Fibroblast of lung (primary cell): ENCODE data around the gene CFAP58. TPM values are rescaled to one million over a fixed set of nuclear protein-coding genes. Genes with fewer than 3 reads are reported as not detected.
A peak's percentile ranks its signal among the peaks of the same experiment; 100 is the strongest.

Experiments used
- DNase-seq, 2 donors: peaks; one replicate each; pipeline versions ENCODE4 v3.0.0 to v3.0.0-alpha.2; 2010; ENCODE audit warnings: low read depth in 2 of 2
- H2AFZ ChIP-seq: 2 replicates; pipeline ENCODE4 v1.5.1; 2012; ENCODE audit warnings: low read length, control low read depth, inconsistent platforms
- H3K27ac ChIP-seq: 2 replicates; pipeline ENCODE4 v1.5.1; 2011; ENCODE audit warnings: low read length, control low read depth; ENCODE audit not compliant: insufficient read depth
- H3K27me3 ChIP-seq: 2 replicates; pipeline ENCODE4 v1.5.1; 2011; ENCODE audit warnings: mild to moderate bottlenecking, low read length; ENCODE audit not compliant: control insufficient read depth, insufficient read depth
- H3K36me3 ChIP-seq: 2 replicates; pipeline ENCODE4 v1.5.1; 2011; ENCODE audit warnings: low read length; ENCODE audit not compliant: control insufficient read depth, insufficient read depth
- H3K4me1 ChIP-seq: 2 replicates; pipeline ENCODE4 v1.5.1; 2011; ENCODE audit warnings: low read length; ENCODE audit not compliant: control insufficient read depth, insufficient read depth; ENCODE audit errors: extremely low read depth
- H3K4me2 ChIP-seq: 2 replicates; pipeline ENCODE4 v1.5.1; 2011; ENCODE audit warnings: low read length, control low read depth; ENCODE audit not compliant: insufficient read depth; ENCODE audit errors: extremely low read depth
- H3K4me3 ChIP-seq, 4 experiments: fragments of 200-600 bp in 1 of 4; sonication (generic) in 1 of 4; replicated peaks in 1 of 4; 2 replicates each; pipeline ENCODE4 v1.5.1; 2011 to 2016; ENCODE audit warnings: low read length in 4 of 4, low read depth in 3 of 4, mild to moderate bottlenecking in 3 of 4, control low read depth in 2 of 4, inconsistent platforms in 1 of 4, mixed read lengths in 1 of 4; ENCODE audit not compliant: insufficient read depth in 1 of 4; ENCODE audit errors: control extremely low read depth in 1 of 4
- H3K79me2 ChIP-seq: 2 replicates; pipeline ENCODE4 v1.5.1; 2012; ENCODE audit warnings: mild to moderate bottlenecking, low read length, inconsistent platforms; ENCODE audit not compliant: control insufficient read depth, insufficient read depth
- H3K9ac ChIP-seq: 2 replicates; pipeline ENCODE4 v1.5.1; 2011; ENCODE audit warnings: mild to moderate bottlenecking, low read length, control low read depth; ENCODE audit not compliant: insufficient read depth
- H3K9me3 ChIP-seq: 2 replicates; pipeline ENCODE4 v1.5.1; 2012; ENCODE audit warnings: low read depth, low read length; ENCODE audit not compliant: control insufficient read depth, insufficient read depth
- H4K20me1 ChIP-seq: 2 replicates; pipeline ENCODE4 v1.5.1; 2011; ENCODE audit warnings: low read length; ENCODE audit not compliant: control insufficient read depth, insufficient read depth; ENCODE audit errors: extremely low read depth
- EZH2 ChIP-seq: IDR thresholded peaks from 2 replicates; pipeline ENCODE4 v1.5.1; 2012; ENCODE audit warnings: low read length, control low read depth, mild to moderate bottlenecking; ENCODE audit errors: missing control alignments
- polyA plus RNA-seq, 2 donors: library from polyadenylated mRNA; depleted of rRNA in 1 of 2; stranded (reverse) in 1 of 2; unstranded in 1 of 2; fragments of >200 nt; gene quantifications; 2 replicates each; pipeline ENCODE4 v1.2.1, GENCODE V29; 2011 to 2012; ENCODE audit warnings: missing spikeins in 1 of 2
- total RNA-seq: library from RNA; depleted of rRNA; stranded (reverse); fragments of >200 nt; gene quantifications from 2 replicates; pipeline ENCODE4 v1.2.1, GENCODE V29; 2014
- TF ChIP-seq, protein P1 (sequence below), 2 donors: IDR thresholded peaks in 1 of 2; conservative IDR thresholded peaks in 1 of 2; 1 replicate in 1 of 2; 2 replicates in 1 of 2; pipeline ENCODE4 v1.5.1; 2011 to 2012; ENCODE audit warnings: low read length in 2 of 2, control low read depth in 1 of 2, inconsistent platforms in 1 of 2, low read depth in 1 of 2, mild to moderate bottlenecking in 1 of 2

CFAP58 gene
- total and polyA plus RNA-seq, 2 donors (not counting 1 experiment from before 2014, with no cell fraction given), result 0.33 to 0.42 TPM

GRCh38 chr10:104396581-104396980, 42.9 kb downstream of the CFAP58 start:
- Histone ChIP-seq H3K27me3 (no peaks in the 10 kb centered on the region), H3K9me3 (no peaks in the 10 kb centered on the region), H4K20me1 (no peaks in the 10 kb centered on the region), H3K79me2 (no peaks in the 10 kb centered on the region), H3K4me1 (no peaks in the 10 kb centered on the region), H3K36me3 (no peaks in the 10 kb centered on the region), H3K9ac (no peak overlapping the region), H2AFZ (no peak overlapping the region), H3K27ac (no peak overlapping the region), H3K4me2 (no peak overlapping the region), H3K4me3 (no peak overlapping the region)
- DNase-seq, result no peak
- no peak for TF ChIP-seq EZH2
- TF ChIP-seq, protein P1, sequence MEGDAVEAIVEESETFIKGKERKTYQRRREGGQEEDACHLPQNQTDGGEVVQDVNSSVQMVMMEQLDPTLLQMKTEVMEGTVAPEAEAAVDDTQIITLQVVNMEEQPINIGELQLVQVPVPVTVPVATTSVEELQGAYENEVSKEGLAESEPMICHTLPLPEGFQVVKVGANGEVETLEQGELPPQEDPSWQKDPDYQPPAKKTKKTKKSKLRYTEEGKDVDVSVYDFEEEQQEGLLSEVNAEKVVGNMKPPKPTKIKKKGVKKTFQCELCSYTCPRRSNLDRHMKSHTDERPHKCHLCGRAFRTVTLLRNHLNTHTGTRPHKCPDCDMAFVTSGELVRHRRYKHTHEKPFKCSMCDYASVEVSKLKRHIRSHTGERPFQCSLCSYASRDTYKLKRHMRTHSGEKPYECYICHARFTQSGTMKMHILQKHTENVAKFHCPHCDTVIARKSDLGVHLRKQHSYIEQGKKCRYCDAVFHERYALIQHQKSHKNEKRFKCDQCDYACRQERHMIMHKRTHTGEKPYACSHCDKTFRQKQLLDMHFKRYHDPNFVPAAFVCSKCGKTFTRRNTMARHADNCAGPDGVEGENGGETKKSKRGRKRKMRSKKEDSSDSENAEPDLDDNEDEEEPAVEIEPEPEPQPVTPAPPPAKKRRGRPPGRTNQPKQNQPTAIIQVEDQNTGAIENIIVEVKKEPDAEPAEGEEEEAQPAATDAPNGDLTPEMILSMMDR (conservative IDR thresholded peaks at IDR 0.05 in 1 of 2, IDR thresholded peaks at IDR 0.05 in 1 of 2; ENCODE audit: low read depth in 1 of 2, low read length in 2 of 2), result no peak

GRCh38 chr10:104403636-104404035, 50.0 kb downstream of the CFAP58 start:
- no peaks in the 10 kb centered on the region for H3K4me1 ChIP-seq
- H3K36me3 ChIP-seq, result no peaks in the 10 kb centered on the region
- H3K27ac ChIP-seq, result no peak overlapping the region
- no peaks in the 10 kb centered on the region for H4K20me1 ChIP-seq
- no peak overlapping the region for H3K4me2 ChIP-seq
- H3K9me3 ChIP-seq, result no peaks in the 10 kb centered on the region
- DNase-seq, result no peak
- TF ChIP-seq EZH2, result no peak
- TF ChIP-seq, protein P1 (conservative IDR thresholded peaks at IDR 0.05 in 1 of 2, IDR thresholded peaks at IDR 0.05 in 1 of 2; ENCODE audit: low read depth in 1 of 2, low read length in 2 of 2), result no peak
- H3K9ac ChIP-seq, result no peak overlapping the region
- H3K4me3 ChIP-seq, result no peak overlapping the region
- H2AFZ ChIP-seq, result no peak overlapping the region
- H3K27me3 ChIP-seq, result no peaks in the 10 kb centered on the region
- H3K79me2 ChIP-seq, result no peaks in the 10 kb centered on the region

DNA sequence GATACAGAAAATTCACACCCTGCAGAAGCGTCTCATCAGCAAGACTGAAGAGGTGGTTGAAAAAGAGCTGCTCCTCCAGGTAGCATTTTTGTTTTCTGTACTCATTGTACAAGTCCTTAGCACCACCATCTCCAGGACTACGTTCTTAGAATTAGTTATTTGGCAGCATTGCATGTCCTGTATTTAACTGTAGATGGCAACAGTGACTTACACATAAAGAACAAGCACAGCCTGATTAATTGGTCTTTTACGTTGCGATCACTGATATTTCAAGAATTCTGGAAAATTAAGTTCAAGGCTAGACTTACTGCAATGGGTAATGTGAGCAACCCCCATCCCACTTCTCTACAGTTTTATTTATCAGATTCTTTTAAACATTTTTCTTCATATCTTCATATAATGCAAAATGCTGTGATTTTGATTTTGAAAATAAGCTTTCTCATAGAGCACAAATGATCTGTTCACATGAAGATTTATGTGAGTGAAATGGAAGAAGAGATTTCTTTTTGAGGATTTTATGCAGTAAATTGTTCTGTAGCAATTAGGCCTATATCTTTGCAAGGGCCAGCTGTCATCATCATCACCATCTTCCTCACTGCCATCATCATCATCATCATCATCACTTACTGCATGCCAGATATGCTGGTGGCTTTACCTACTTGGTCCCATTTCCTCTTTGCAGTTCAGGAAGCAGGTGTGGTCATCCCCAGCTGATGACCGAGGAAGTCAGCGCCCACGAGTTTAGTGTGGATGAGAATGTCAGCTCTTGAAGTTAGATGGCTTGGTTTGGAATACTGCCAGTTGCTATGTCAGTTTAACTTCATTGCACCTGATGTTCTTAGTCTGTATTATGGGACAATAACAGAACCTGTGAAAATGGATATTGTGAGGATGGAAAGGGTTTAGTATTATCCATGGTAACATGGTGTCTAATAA, 53.4 kb downstream of the CFAP58 start:
- peak; percentile 57 to 74 for DNase-seq
- Histone ChIP-seq H3K27ac (no peak overlapping the region), H4K20me1 (no peaks in the 10 kb centered on the region), H3K79me2 (no peaks in the 10 kb centered on the region), H3K4me2 (no peak overlapping the region), H3K36me3 (no peaks in the 10 kb centered on the region), H3K4me1 (no peaks in the 10 kb centered on the region), H2AFZ (no peak overlapping the region), H3K9ac (no peak overlapping the region), H3K4me3 (no peak overlapping the region), H3K9me3 (no peaks in the 10 kb centered on the region), H3K27me3 (no peaks in the 10 kb centered on the region)
- TF ChIP-seq EZH2, result no peak
- TF ChIP-seq, protein P1 (conservative IDR thresholded peaks at IDR 0.05 in 1 of 2, IDR thresholded peaks at IDR 0.05 in 1 of 2; ENCODE audit: low read depth in 1 of 2, low read length in 2 of 2), result peak; percentile 58 to 64
